ENCODE results near the gene EIF2S3.
"Not testable (repeated sequence)": the region's sequence is repeated elsewhere in the genome, so short reads cannot be mapped to it uniquely, and the experiment has no call there.

EIF2S3 gene

GRCh38 chrX:24050522-24051318, 4.0 kb upstream of the EIF2S3 start:
- DNase-seq, result not testable (repeated sequence)

- no peak for DNase-seq
Measured at GRCh38 chrX:24055043-24055356, 244 bp downstream of the EIF2S3 start.

GRCh38 chrX:24063488-24063887, 8.7 kb downstream of the EIF2S3 start:
- DNase-seq, result no peak

GRCh38 chrX:24069877-24070276, 15.1 kb downstream of the EIF2S3 start:
- no peak for DNase-seq

GRCh38 chrX:24079411-24079810, 24.7 kb downstream of the EIF2S3 start:
- no peak for DNase-seq

GRCh38 chrX:24080245-24080644, 25.5 kb downstream of the EIF2S3 start:
- DNase-seq, result not testable (repeated sequence)

- no peak for DNase-seq
Measured at GRCh38 chrX:24080704-24081103, 25.9 kb downstream of the EIF2S3 start.

- peak; percentile 3 for DNase-seq
Measured at GRCh38 chrX:24081661-24082154, 27.0 kb downstream of the EIF2S3 start.

GRCh38 chrX:24082447-24082846, 27.7 kb downstream of the EIF2S3 start:
- no peak for DNase-seq

GRCh38 chrX:24085101-24085500, 30.3 kb downstream of the EIF2S3 start:
- DNase-seq, result no peak

GRCh38 chrX:24090300-24091200, 35.8 kb downstream of the EIF2S3 start:
- no peak for DNase-seq

- no peak for DNase-seq
Measured at GRCh38 chrX:24093746-24094145, 39.0 kb downstream of the EIF2S3 start.

- DNase-seq, result no peak
Measured at GRCh38 chrX:24097741-24098260, 43.0 kb downstream of the EIF2S3 start.

- DNase-seq, result no peak
Measured at GRCh38 chrX:24098932-24099331, 44.2 kb downstream of the EIF2S3 start.

GRCh38 chrX:24099394-24099793, 44.6 kb downstream of the EIF2S3 start:
- no peak for DNase-seq

GRCh38 chrX:24100713-24101112, 46.0 kb downstream of the EIF2S3 start:
- no peak for DNase-seq

GRCh38 chrX:24110069-24110468, 55.3 kb downstream of the EIF2S3 start:
- DNase-seq, result no peak

GRCh38 chrX:24113181-24113580, 58.4 kb downstream of the EIF2S3 start:
- DNase-seq, result no peak

GRCh38 chrX:24117258-24117657, 62.5 kb downstream of the EIF2S3 start:
- peak; percentile 29 for DNase-seq

GRCh38 chrX:24124244-24124799, 69.6 kb downstream of the EIF2S3 start:
- no peak for DNase-seq

- DNase-seq, result no peak
Measured at GRCh38 chrX:24125028-24125612, 70.4 kb downstream of the EIF2S3 start.
